Kidney epithelial cell (primary cell): ENCODE data around the gene PGAM2. TPM values are rescaled to one million over a fixed set of nuclear protein-coding genes. Genes with fewer than 3 reads are reported as not detected.

Experiments
- DNase-seq: peaks from one replicate; pipeline ENCODE4 v3.0.0-alpha.2; 2010; ENCODE audit warnings: low read depth
- H3K27me3 ChIP-seq: 2 replicates; pipeline ENCODE4 v1.6.0; 2011; ENCODE audit warnings: low read length; ENCODE audit not compliant: control insufficient read depth, insufficient read depth
- H3K36me3 ChIP-seq: 2 replicates; pipeline ENCODE4 v1.5.1; 2011; ENCODE audit warnings: low read length; ENCODE audit not compliant: control insufficient read depth, insufficient read depth
- H3K4me3 ChIP-seq: 2 replicates; pipeline ENCODE4 v1.5.1; 2011; ENCODE audit warnings: low read depth, mild to moderate bottlenecking, control low read depth, low read length
- CTCF ChIP-seq: IDR thresholded peaks from 2 replicates; pipeline ENCODE4 v1.5.1; 2011; ENCODE audit warnings: mild to moderate bottlenecking, moderate library complexity, low read length, control low read depth, inconsistent platforms; ENCODE audit not compliant: insufficient read depth, poor library complexity, severe bottlenecking
- total RNA-seq: library from RNA; depleted of rRNA; stranded (reverse); fragments of >200 nt; gene quantifications from 2 replicates; pipeline ENCODE4 v1.2.3, GENCODE V29; 2015

PGAM2 gene
- total RNA-seq, 1 donor from 2014 or later: not detected

- no peak overlapping the region for H3K4me3 ChIP-seq
- no peak for TF ChIP-seq CTCF
- peaks cover 35% of the 10 kb centered on the region for H3K27me3 ChIP-seq
- no peak for DNase-seq
- no peaks in the 10 kb centered on the region for H3K36me3 ChIP-seq
These were observed 719 bp upstream of the PGAM2 start for GRCh38 chr7:44066111-44066460.

GRCh38 chr7:44064791-44065430 is 456 bp downstream of the PGAM2 start:
- no peak for DNase-seq
- Histone ChIP-seq H3K27me3 (peaks cover 35% of the 10 kb centered on the region), H3K4me3 (no peak overlapping the region), H3K36me3 (no peaks in the 10 kb centered on the region)
- no peak for TF ChIP-seq CTCF

DNA sequence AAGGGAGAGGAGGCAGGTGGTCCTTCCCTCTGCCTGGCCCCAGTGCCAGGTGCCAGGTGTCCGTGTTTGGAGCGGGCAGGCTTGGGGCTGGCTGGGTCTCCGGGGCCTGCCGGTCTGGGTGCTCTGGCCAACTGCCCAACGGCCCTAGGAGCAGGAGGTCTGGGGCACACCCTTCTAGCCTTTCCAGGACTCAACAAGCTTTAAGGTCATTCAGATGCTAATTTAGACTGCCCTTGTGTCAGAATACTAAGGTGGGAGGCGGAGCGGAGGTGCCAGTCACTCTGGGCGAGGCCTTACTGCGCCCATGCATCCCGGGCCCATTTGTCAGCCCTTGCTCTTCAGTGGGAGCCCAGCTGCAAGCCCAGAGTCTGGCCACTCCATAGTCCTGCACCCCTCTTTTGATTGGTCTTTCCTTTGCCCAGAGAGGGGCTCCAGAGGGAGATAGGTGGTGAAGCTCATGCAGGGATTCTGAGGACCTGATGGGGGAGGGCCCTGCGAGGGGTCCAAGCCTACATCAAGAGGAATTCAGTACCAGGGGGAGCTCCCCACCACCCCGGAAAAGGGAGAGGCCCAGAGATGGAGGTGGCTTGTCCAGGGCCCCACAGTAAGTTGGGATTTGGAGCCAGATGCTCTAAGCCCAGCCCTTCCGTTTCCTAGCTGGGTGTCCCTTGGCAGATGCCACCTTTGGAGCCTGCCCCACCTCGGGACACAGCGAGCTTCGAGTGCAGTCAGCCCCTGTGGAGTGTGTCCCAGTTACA is 1.3 kb downstream of the PGAM2 start:
- no peak for TF ChIP-seq CTCF
- no peaks in the 10 kb centered on the region for H3K36me3 ChIP-seq
- no peak overlapping the region for H3K4me3 ChIP-seq
- DNase-seq: no peak
- H3K27me3 ChIP-seq: peaks cover 35% of the 10 kb centered on the region

GRCh38 chr7:44063547-44063893 is 1.8 kb downstream of the PGAM2 start:
- H3K4me3 ChIP-seq: no peak overlapping the region
- no peak for TF ChIP-seq CTCF
- no peaks in the 10 kb centered on the region for H3K36me3 ChIP-seq
- H3K27me3 ChIP-seq: peaks cover 35% of the 10 kb centered on the region
- DNase-seq: no peak

DNA sequence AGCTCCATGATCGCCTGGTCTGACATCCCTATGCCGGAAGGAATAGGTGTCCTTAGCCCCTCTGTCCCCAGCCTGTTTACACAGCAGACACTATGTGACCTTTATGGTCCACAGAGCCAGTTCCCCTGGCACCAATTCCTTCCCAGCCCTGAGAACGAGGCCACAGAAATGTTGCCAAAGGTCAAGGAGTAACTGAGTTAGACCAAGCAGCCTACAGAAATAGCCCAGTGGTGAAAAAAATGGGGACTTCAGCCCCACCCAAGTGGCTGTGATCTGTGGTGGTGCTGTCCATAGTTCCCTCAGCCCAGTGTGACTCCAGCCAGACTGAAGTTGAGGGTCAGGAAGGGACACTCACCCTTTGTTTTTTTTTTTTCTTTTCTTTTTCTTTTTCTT is 2.5 kb downstream of the PGAM2 start:
- DNase-seq: no peak
- Histone ChIP-seq H3K36me3 (no peaks in the 10 kb centered on the region), H3K27me3 (peaks cover 31% of the 10 kb centered on the region), H3K4me3 (no peak overlapping the region)
- no peak for TF ChIP-seq CTCF
